T-cell (primary cell): ENCODE measurements around the gene ZFAND3. TPM values are rescaled to one million over a fixed set of nuclear protein-coding genes. Genes with fewer than 3 reads are reported as not detected.

ENCODE experiments used
- ATAC-seq, 4 experiments: fragments of 200-7000 bp in 3 of 4; fragments of 150-1000 bp in 1 of 4; cut with Tn5 transposase; replicated peaks in 1 of 4; 1 replicate in 3 of 4; 2 replicates in 1 of 4; pipeline ENCODE4 v1.10.0; 2021; ENCODE audit warnings: moderate library complexity in 3 of 4, mild to moderate bottlenecking in 2 of 4, moderate number of reproducible peaks in 1 of 4
- CTCF ChIA-PET, 2 donors: fragments of 300-600 bp; sonication (Branson Sonifier 250); formaldehyde crosslinking; loops; one replicate each; lab custom pipeline; 2022; ENCODE audit warnings: antibody characterized with exemption in 2 of 2; lab: Charles Lee
- POLR2A ChIA-PET, 2 donors: fragments of 300-600 bp; sonication (Branson Sonifier 250); formaldehyde crosslinking; loops; one replicate each; lab custom pipeline; 2022; ENCODE audit warnings: antibody characterized with exemption in 2 of 2; lab: Charles Lee
- DNase-seq, 35 experiments: peaks; one replicate each; pipeline versions ENCODE4 v3.0.0 to v3.0.0-alpha.2; 2013 to 2023
- H3K27ac ChIP-seq: one replicate; pipeline ENCODE4 v1.5.1; 2013; ENCODE audit warnings: low read length
- H3K27me3 ChIP-seq, 2 experiments: replicated peaks in 1 of 2; 1 replicate in 1 of 2; 2 replicates in 1 of 2; pipeline versions ENCODE4 v1.6.1 to v1.7.0; 2013; ENCODE audit warnings: low read length in 1 of 2, mixed read lengths in 1 of 2; ENCODE audit not compliant: control insufficient read depth in 2 of 2, insufficient read depth in 2 of 2; ENCODE audit errors: extremely low read depth in 1 of 2
- H3K36me3 ChIP-seq, 2 donors: 1 replicate in 1 of 2; 2 replicates in 1 of 2; pipeline versions ENCODE4 v1.6.1 to v1.7.0; 2013; ENCODE audit warnings: low read length in 1 of 2; ENCODE audit not compliant: control insufficient read depth in 2 of 2, insufficient read depth in 1 of 2; ENCODE audit errors: extremely low read depth in 1 of 2
- H3K4me1 ChIP-seq, 2 experiments: 1 replicate in 1 of 2; 2 replicates in 1 of 2; pipeline versions ENCODE4 v1.6.1 to v1.7.0; 2013; ENCODE audit warnings: low read length in 2 of 2, mixed read lengths in 1 of 2; ENCODE audit not compliant: insufficient read depth in 2 of 2, control insufficient read depth in 1 of 2; ENCODE audit errors: extremely low read depth in 1 of 2
- H3K4me3 ChIP-seq, 2 donors: 1 replicate in 1 of 2; 2 replicates in 1 of 2; pipeline versions ENCODE4 v1.5.1 to v1.7.0; 2013; ENCODE audit warnings: mild to moderate bottlenecking in 2 of 2, low read length in 1 of 2, moderate library complexity in 1 of 2; ENCODE audit not compliant: control insufficient read depth in 1 of 2; ENCODE audit errors: extremely low read depth in 1 of 2
- H3K9me3 ChIP-seq: 2 replicates; pipeline ENCODE4 v1.7.0; 2013
- H3K27ac Mint-ChIP-seq, 2 donors: one replicate each; pipeline ENCODE4 v1.8.0; 2020 to 2021; ENCODE audit warnings: mild to moderate bottlenecking in 2 of 2, mixed read lengths in 2 of 2
- H3K27me3 Mint-ChIP-seq, 2 donors: one replicate each; pipeline ENCODE4 v1.8.0; 2021 to 2022; ENCODE audit warnings: mixed read lengths in 2 of 2
- H3K36me3 Mint-ChIP-seq: one replicate; pipeline ENCODE4 v1.8.0; 2021; ENCODE audit warnings: mixed read lengths
- H3K4me1 Mint-ChIP-seq, 3 donors: one replicate each; pipeline ENCODE4 v1.8.0; 2020 to 2022; ENCODE audit warnings: mixed read lengths in 3 of 3, mild to moderate bottlenecking in 1 of 3
- H3K4me3 Mint-ChIP-seq, 3 donors: one replicate each; pipeline ENCODE4 v1.8.0; 2020 to 2022; ENCODE audit warnings: mild to moderate bottlenecking in 3 of 3, mixed read lengths in 3 of 3, moderate library complexity in 3 of 3
- H3K9me3 Mint-ChIP-seq, 3 donors: one replicate each; pipeline ENCODE4 v1.8.0; 2020 to 2022; ENCODE audit warnings: mixed read lengths in 3 of 3
- WGBS: methylation state at CpG from one replicate; pipeline ENCODE4 v1.1.5; 2013; ENCODE audit warnings: missing lambda C conversion rate; ENCODE audit not compliant: insufficient coverage; 5-methylcytosine and 5-hydroxymethylcytosine counted together
- total RNA-seq, 35 experiments: library from RNA in 6 of 35; stranded (reverse) in 6 of 35; fragments of 120-200 nt in 1 of 35; gene quantifications; one replicate each; pipeline versions ENCODE4 v1.2.1 to v1.2.4 and lab custom pipeline; 2013 to 2026

ZFAND3 gene
- total RNA-seq, 5 donors from 2014 or later (not counting 1 experiment from before 2014, with no cell fraction given), result 35.6 to 59.3 (median 36.4) TPM

- ChIA-PET POLR2A (interaction anchor here in 1 of 2 donors (0.6 kb wide), 1 partner anchor 647 kb away, joined by 3 read pairs; no protein-coding TSS in a partner anchor), CTCF (no interaction called here)
- Mint-ChIP-seq H3K4me3 (no peak overlapping the region), H3K27me3 (no peaks in the 10 kb centered on the region), H3K4me1 (peaks cover 0 to 11% (median 2%) of the 10 kb centered on the region in 3 donors), H3K9me3 (peaks cover 0 to 5% (median 0%) of the 10 kb centered on the region in 3 donors), H3K36me3 (peaks cover 16% of the 10 kb centered on the region), H3K27ac (peak overlapping the region; percentile 41 to 75)
- Histone ChIP-seq H3K36me3 (peaks cover 0 to 23% of the 10 kb centered on the region in 2 donors), H3K27me3 (no peaks in the 10 kb centered on the region), H3K27ac (no peak overlapping the region), H3K9me3 (no peaks in the 10 kb centered on the region), H3K4me3 (no peak overlapping the region), H3K4me1 (no peaks in the 10 kb centered on the region)
- 94% methylated on average over 6 of the region's 8 CpGs for WGBS
- DNase-seq, result no peak
- ATAC-seq, result no peak
These were observed 335.2 kb downstream of the ZFAND3 start for GRCh38 chr6:38154731-38155130.

GRCh38 chr6:38155144-38155543 lies 335.6 kb downstream of the ZFAND3 start:
- H3K36me3 Mint-ChIP-seq, result peaks cover 18% of the 10 kb centered on the region
- Histone ChIP-seq H3K27ac (no peak overlapping the region), H3K9me3 (no peaks in the 10 kb centered on the region), H3K4me1 (no peaks in the 10 kb centered on the region), H3K4me3 (no peak overlapping the region), H3K27me3 (no peaks in the 10 kb centered on the region), H3K36me3 (peaks cover 0 to 23% of the 10 kb centered on the region in 2 donors)
- H3K4me3 Mint-ChIP-seq, result no peak overlapping the region
- POLR2A ChIA-PET, result interaction anchor here in 1 of 2 donors (0.6 kb wide), 1 partner anchor 647 kb away, joined by 3 read pairs; no protein-coding TSS in a partner anchor
- CTCF ChIA-PET, result no interaction called here
- H3K27ac Mint-ChIP-seq, result peak overlapping the region; percentile 41 to 75
- WGBS, result 92% methylated on average over 7 of the region's 9 CpGs
- H3K27me3 Mint-ChIP-seq, result no peaks in the 10 kb centered on the region
- no peak for DNase-seq
- no peak for ATAC-seq
- H3K4me1 Mint-ChIP-seq, result peaks cover 0 to 11% (median 2%) of the 10 kb centered on the region in 3 donors
- H3K9me3 Mint-ChIP-seq, result peaks cover 0 to 5% (median 0%) of the 10 kb centered on the region in 3 donors

GRCh38 chr6:38155621-38156204 lies 336.2 kb downstream of the ZFAND3 start:
- H3K4me1 ChIP-seq, result no peaks in the 10 kb centered on the region
- ATAC-seq (no peak), DNase-seq (no peak)
- H3K27ac ChIP-seq, result no peak overlapping the region
- Mint-ChIP-seq H3K4me1 (peaks cover 0 to 11% (median 2%) of the 10 kb centered on the region in 3 donors), H3K36me3 (peaks cover 24% of the 10 kb centered on the region), H3K27ac (no peak overlapping the region), H3K4me3 (no peak overlapping the region), H3K27me3 (no peaks in the 10 kb centered on the region), H3K9me3 (peaks cover 0 to 5% (median 0%) of the 10 kb centered on the region in 3 donors)
- H3K36me3 ChIP-seq, result peaks cover 0 to 17% of the 10 kb centered on the region in 2 donors
- H3K9me3 ChIP-seq, result no peaks in the 10 kb centered on the region
- ChIA-PET CTCF (no interaction called here), POLR2A (no interaction called here)
- H3K4me3 ChIP-seq, result no peak overlapping the region
- 100% methylated on average over 2 of the region's 6 CpGs for WGBS
- H3K27me3 ChIP-seq, result no peaks in the 10 kb centered on the region

- Mint-ChIP-seq H3K4me1 (peaks cover 0 to 11% (median 2%) of the 10 kb centered on the region in 3 donors), H3K27ac (no peak overlapping the region), H3K4me3 (no peak overlapping the region), H3K9me3 (peaks cover 0 to 5% (median 0%) of the 10 kb centered on the region in 3 donors), H3K36me3 (peaks cover 26% of the 10 kb centered on the region), H3K27me3 (no peaks in the 10 kb centered on the region)
- Histone ChIP-seq H3K27ac (no peak overlapping the region), H3K9me3 (no peaks in the 10 kb centered on the region), H3K36me3 (peaks cover 0 to 12% of the 10 kb centered on the region in 2 donors), H3K4me1 (no peaks in the 10 kb centered on the region), H3K27me3 (no peaks in the 10 kb centered on the region), H3K4me3 (no peak overlapping the region)
- 100% methylated on average over 3 of the region's 10 CpGs for WGBS
- DNase-seq (no peak), ATAC-seq (no peak)
- POLR2A ChIA-PET, result no interaction called here
- CTCF ChIA-PET, result interaction anchor here in 1 of 2 donors (0.6 kb wide), 1 partner anchor 1100 kb away, joined by 7 read pairs; no protein-coding TSS in a partner anchor
These were observed 337.5 kb downstream of the ZFAND3 start for GRCh38 chr6:38156818-38157565.

GRCh38 chr6:38157905-38158304 lies 338.4 kb downstream of the ZFAND3 start:
- Mint-ChIP-seq H3K4me3 (no peak overlapping the region), H3K9me3 (peaks cover 0 to 5% (median 0%) of the 10 kb centered on the region in 3 donors), H3K4me1 (peaks cover 0 to 11% (median 1%) of the 10 kb centered on the region in 3 donors), H3K27me3 (no peaks in the 10 kb centered on the region), H3K36me3 (peaks cover 23% of the 10 kb centered on the region), H3K27ac (no peak overlapping the region)
- Histone ChIP-seq H3K36me3 (peaks cover 3 to 4% of the 10 kb centered on the region in 2 donors), H3K27ac (no peak overlapping the region), H3K9me3 (no peaks in the 10 kb centered on the region), H3K4me1 (no peaks in the 10 kb centered on the region), H3K27me3 (no peaks in the 10 kb centered on the region), H3K4me3 (no peak overlapping the region)
- ChIA-PET POLR2A (no interaction called here), CTCF (no interaction called here)
- over 99% methylated on average over 11 of the region's 11 CpGs for WGBS
- DNase-seq, result no peak
- ATAC-seq, result no peak

GRCh38 chr6:38158762-38159350 lies 339.3 kb downstream of the ZFAND3 start:
- Mint-ChIP-seq H3K27me3 (no peaks in the 10 kb centered on the region), H3K36me3 (peaks cover 21% of the 10 kb centered on the region), H3K9me3 (peaks cover 0 to 5% (median 0%) of the 10 kb centered on the region in 3 donors), H3K4me1 (peaks cover 0 to 11% (median 0%) of the 10 kb centered on the region in 3 donors), H3K27ac (no peak overlapping the region), H3K4me3 (no peak overlapping the region)
- no peaks in the 10 kb centered on the region for H3K9me3 ChIP-seq
- POLR2A ChIA-PET, result no interaction called here
- H3K4me1 ChIP-seq, result no peaks in the 10 kb centered on the region
- H3K27ac ChIP-seq, result no peak overlapping the region
- CTCF ChIA-PET, result no interaction called here
- 92% methylated on average over 14 of the region's 14 CpGs for WGBS
- peaks cover 1 to 4% of the 10 kb centered on the region in 2 donors for H3K36me3 ChIP-seq
- ATAC-seq (no peak), DNase-seq (no peak)
- H3K27me3 ChIP-seq, result no peaks in the 10 kb centered on the region
- no peak overlapping the region for H3K4me3 ChIP-seq
